Right renal pelvis (tissue), 4 donors: ENCODE measurements around the gene HPCAL1. TPM values are rescaled to one million over a fixed set of nuclear protein-coding genes. Genes with fewer than 3 reads are reported as not detected.

Experiments
- DNase-seq, 4 donors: peaks; one replicate each; pipeline ENCODE4 v3.0.0-alpha.2; 2013; ENCODE audit warnings: low read depth in 4 of 4, low spot score in 3 of 4, missing footprints in 1 of 4
- polyA plus RNA-seq, 4 donors: library from polyadenylated mRNA; unstranded; fragments of 120-200 nt; gene quantifications; one replicate each; pipeline ENCODE4 v1.2.1, GENCODE V29; 2013; ENCODE audit not compliant: insufficient read length in 4 of 4

HPCAL1 gene
- polyA plus RNA-seq, 4 donors: 23.9 to 36.8 (median 31.5) TPM

- DNase-seq: no peak
Measured at GRCh38 chr2:10413503-10413902, 110.8 kb downstream of the HPCAL1 start.

GRCh38 chr2:10413991-10414451 is 111.3 kb downstream of the HPCAL1 start:
- DNase-seq: no peak

- DNase-seq: no peak
Measured at GRCh38 chr2:10414591-10414990, 111.9 kb downstream of the HPCAL1 start.

- no peak for DNase-seq
Measured at GRCh38 chr2:10415048-10415447, 112.3 kb downstream of the HPCAL1 start.

GRCh38 chr2:10415640-10416039 is 112.9 kb downstream of the HPCAL1 start:
- DNase-seq: no peak

GRCh38 chr2:10417551-10418335 is 115.0 kb downstream of the HPCAL1 start:
- no peak for DNase-seq

- DNase-seq: no peak
Measured at GRCh38 chr2:10419553-10420257, 117.0 kb downstream of the HPCAL1 start.

- DNase-seq: no peak
Measured at GRCh38 chr2:10422251-10422650, 119.5 kb downstream of the HPCAL1 start.

GRCh38 chr2:10422732-10423399 is 120.2 kb downstream of the HPCAL1 start:
- DNase-seq: no peak

GRCh38 chr2:10423400-10423774 is 120.7 kb downstream of the HPCAL1 start:
- no peak for DNase-seq

GRCh38 chr2:10424051-10424450 is 121.3 kb downstream of the HPCAL1 start:
- DNase-seq: no peak

- DNase-seq: no peak
Measured at GRCh38 chr2:10424916-10425505, 122.3 kb downstream of the HPCAL1 start.

GRCh38 chr2:10425699-10426098 is 123.0 kb downstream of the HPCAL1 start:
- DNase-seq: no peak

- no peak for DNase-seq
Measured at GRCh38 chr2:10426726-10427617, 124.3 kb downstream of the HPCAL1 start.

GRCh38 chr2:10427618-10427949 is 124.9 kb downstream of the HPCAL1 start:
- no peak for DNase-seq

GRCh38 chr2:10428355-10428754 is 125.7 kb downstream of the HPCAL1 start:
- no peak for DNase-seq

GRCh38 chr2:10428924-10429323 is 126.2 kb downstream of the HPCAL1 start:
- DNase-seq: no peak

GRCh38 chr2:10430886-10431622 is 128.3 kb downstream of the HPCAL1 start:
- DNase-seq: no peak

GRCh38 chr2:10431797-10432196 is 129.1 kb downstream of the HPCAL1 start:
- no peak for DNase-seq
